Epithelial cell of prostate (primary cell): ENCODE measurements around the gene ZC2HC1C.
"Not testable (repeated sequence)": the region's sequence is repeated elsewhere in the genome, so short reads cannot be mapped to it uniquely, and the experiment has no call there.

ENCODE experiments used
- DNase-seq: peaks from one replicate; pipeline ENCODE4 v3.0.0-alpha.2; 2011; ENCODE audit warnings: low read depth, low spot score
- H3K27ac ChIP-seq: fragments of 450-650 bp; 2 replicates; pipeline ENCODE4 v1.5.1; 2017; ENCODE audit warnings: mild to moderate bottlenecking

The ZC2HC1C gene

DNA sequence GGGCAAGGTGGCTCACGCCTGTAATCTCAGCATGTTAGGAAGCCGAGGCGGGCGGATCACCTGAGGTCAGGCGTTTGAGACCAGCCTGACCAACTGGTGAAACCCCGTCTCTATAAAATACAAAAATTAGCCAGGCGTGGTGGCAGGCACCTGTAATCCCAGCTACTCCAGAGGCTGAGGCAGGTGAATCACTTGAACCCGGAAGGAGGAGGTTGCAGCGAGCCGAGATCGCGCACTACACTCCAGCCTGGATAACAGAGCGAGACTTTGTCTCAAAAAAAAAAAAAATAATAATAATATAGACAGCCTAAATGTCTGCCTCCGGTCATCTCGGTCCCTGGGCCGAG lies 58.0 kb downstream of the ZC2HC1C start:
- peak overlapping the region; percentile 94 for H3K27ac ChIP-seq
- DNase-seq: not testable (repeated sequence)

DNA sequence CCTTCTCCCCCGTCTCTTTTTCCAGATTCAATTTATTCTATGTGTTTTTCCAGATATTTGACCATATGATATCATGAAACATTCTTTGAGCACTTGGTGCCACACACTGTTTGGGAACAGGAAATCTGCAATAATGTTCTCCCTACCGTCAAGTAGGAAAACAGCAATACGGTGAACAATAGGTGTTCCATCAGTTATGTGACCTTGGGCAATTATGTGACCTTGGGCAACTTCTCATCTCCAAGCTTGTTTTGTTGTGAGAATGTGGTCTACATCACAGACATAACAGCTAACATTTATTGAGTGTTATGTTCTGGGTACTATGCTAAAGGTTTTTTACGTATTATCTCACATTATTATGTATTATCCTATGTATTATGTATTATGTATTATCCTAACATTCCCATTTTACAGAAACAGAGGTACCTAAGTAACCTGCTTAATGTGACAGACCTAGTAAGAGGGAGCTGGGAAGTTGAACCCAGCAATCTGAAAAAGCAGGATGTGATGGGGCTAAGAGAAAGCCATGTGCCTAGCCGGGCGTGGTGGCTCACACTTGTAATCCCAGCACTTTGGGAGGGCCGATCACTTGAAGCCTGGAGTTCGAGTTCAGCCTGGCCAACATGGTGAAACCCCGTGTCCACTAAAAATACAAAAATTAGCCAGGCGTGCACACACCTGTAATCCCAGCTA lies 58.6 kb downstream of the ZC2HC1C start:
- peak overlapping the region; percentile 94 for H3K27ac ChIP-seq
- DNase-seq: no peak

DNA sequence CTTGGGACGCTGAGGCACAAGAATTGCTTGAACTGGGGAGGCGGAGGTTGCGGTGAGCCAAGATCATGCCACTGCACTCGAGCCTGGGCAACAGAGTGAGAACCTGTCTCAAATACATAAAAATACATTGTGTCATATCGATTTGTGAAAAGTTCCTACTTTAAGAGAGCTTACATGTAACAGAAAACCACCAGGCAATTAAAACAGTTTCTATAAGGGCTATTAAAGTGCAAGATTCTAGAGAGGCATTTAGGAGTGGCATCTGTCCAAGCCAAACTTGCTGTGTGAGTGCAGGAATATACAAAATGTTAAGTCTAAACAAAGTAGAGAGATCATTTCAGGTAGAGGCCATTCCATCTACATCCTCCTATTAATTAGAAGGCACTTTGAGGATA lies 59.2 kb downstream of the ZC2HC1C start:
- H3K27ac ChIP-seq: peak overlapping the region; percentile 94
- no peak for DNase-seq
